ENCODE measurements around the gene NOL3.

NOL3 gene

DNA sequence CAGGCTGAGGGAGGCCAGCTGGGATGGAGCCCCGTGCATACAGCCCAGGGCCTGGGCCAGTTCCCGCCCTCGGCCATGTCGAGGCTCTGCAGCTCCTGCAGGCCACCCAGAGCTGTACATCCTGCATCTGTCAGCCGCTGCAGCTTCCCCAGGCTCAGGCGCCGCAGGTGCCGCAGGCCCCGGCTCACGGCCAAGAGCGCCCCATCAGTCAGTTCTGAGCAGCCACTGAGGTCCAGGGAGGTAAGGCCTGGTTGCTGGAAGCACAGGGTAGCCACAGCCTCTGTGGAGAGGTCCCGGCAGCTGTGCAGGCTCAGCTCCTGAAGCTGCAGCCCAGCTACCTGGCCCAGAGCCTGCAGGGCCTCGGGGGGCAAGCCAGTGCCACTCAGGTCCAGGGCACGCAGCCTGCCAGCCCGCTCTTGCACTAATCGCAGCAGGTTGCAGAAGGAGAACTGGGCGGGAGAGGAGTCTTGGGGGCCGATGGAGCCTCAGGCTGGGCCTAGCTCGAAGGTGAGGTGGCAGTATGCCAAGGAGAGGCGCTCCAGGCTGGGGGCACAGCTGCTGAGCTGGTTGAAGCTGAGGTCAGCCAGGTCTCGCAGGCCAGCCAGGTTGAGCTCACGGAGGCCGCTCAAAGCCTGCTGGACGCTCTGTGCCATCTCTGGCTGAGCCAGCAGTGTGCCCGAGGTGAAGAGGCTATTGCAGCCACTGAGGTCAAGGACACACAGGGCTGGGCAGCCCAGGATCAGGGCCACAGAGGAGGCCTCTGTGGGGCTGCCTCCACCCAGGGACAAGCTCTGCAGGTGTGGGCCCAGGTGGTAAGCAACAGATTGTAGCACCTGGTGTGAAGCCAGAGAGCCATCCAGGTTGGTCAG, 40.0 kb downstream of the NOL3 start:
- no peak overlapping the region for H3K9ac ChIP-seq
- no peaks in the 10 kb centered on the region for H3K4me1 ChIP-seq (ENCODE audit: low read depth, poor library complexity, severe bottlenecking)

DNA sequence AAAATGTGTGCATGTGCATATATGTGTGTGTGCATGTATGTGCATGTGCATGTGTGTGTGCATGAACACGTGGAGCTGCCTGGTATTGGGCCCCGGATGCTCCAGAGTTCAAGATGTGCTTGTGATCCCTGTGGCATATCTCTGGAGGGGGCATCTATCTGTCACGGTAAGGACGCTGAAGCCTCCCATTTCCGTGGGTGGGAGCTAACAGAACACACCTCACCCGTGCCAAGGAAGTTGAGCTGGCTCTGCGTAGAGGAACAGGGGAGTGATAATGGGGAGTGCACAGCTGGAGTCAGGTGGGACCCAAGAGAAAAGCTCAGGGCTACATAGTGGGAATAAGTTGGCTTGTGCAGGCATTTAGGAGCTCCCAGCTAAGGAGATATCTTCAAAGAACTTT, 41.3 kb downstream of the NOL3 start:
- Histone ChIP-seq H3K27ac (no peak overlapping the region), H3K4me3 (IDR thresholded peaks at IDR 0.05; ENCODE audit: insufficient read depth, low read depth, low read length) (no peak overlapping the region), H3K27me3 (ENCODE audit: insufficient read depth, low read depth) (no peaks in the 10 kb centered on the region), H3K4me2 (no peak overlapping the region), H3K36me3 (ENCODE audit: insufficient read depth) (no peaks in the 10 kb centered on the region), H2AFZ (ENCODE audit: low read depth) (no peak overlapping the region), H3K4me1 (ENCODE audit: low read depth, poor library complexity, severe bottlenecking) (no peaks in the 10 kb centered on the region), H3K79me2 (ENCODE audit: insufficient read depth, low read depth) (no peaks in the 10 kb centered on the region), H3K9ac (no peak overlapping the region), H4K20me1 (ENCODE audit: insufficient read depth) (no peaks in the 10 kb centered on the region)
- TF ChIP-seq, protein P1, sequence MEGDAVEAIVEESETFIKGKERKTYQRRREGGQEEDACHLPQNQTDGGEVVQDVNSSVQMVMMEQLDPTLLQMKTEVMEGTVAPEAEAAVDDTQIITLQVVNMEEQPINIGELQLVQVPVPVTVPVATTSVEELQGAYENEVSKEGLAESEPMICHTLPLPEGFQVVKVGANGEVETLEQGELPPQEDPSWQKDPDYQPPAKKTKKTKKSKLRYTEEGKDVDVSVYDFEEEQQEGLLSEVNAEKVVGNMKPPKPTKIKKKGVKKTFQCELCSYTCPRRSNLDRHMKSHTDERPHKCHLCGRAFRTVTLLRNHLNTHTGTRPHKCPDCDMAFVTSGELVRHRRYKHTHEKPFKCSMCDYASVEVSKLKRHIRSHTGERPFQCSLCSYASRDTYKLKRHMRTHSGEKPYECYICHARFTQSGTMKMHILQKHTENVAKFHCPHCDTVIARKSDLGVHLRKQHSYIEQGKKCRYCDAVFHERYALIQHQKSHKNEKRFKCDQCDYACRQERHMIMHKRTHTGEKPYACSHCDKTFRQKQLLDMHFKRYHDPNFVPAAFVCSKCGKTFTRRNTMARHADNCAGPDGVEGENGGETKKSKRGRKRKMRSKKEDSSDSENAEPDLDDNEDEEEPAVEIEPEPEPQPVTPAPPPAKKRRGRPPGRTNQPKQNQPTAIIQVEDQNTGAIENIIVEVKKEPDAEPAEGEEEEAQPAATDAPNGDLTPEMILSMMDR (conservative IDR thresholded peaks at IDR 0.05; ENCODE audit: low read depth, low read length) = no peak

More for the DNA sequence above, 40.0 kb downstream of the NOL3 start:
- no peak overlapping the region for H3K4me2 ChIP-seq
- no peaks in the 10 kb centered on the region for H3K36me3 ChIP-seq (ENCODE audit: insufficient read depth)
- no peaks in the 10 kb centered on the region for H3K79me2 ChIP-seq (ENCODE audit: insufficient read depth, low read depth)
- no peak overlapping the region for H3K27ac ChIP-seq
- H3K4me3 ChIP-seq (IDR thresholded peaks at IDR 0.05; ENCODE audit: insufficient read depth, low read depth, low read length) = no peak overlapping the region
- TF ChIP-seq, protein P1 (conservative IDR thresholded peaks at IDR 0.05; ENCODE audit: low read depth, low read length) = no peak
- no peak overlapping the region for H2AFZ ChIP-seq (ENCODE audit: low read depth)
- H4K20me1 ChIP-seq (ENCODE audit: insufficient read depth) = no peaks in the 10 kb centered on the region
- no peaks in the 10 kb centered on the region for H3K27me3 ChIP-seq (ENCODE audit: insufficient read depth, low read depth)

DNA sequence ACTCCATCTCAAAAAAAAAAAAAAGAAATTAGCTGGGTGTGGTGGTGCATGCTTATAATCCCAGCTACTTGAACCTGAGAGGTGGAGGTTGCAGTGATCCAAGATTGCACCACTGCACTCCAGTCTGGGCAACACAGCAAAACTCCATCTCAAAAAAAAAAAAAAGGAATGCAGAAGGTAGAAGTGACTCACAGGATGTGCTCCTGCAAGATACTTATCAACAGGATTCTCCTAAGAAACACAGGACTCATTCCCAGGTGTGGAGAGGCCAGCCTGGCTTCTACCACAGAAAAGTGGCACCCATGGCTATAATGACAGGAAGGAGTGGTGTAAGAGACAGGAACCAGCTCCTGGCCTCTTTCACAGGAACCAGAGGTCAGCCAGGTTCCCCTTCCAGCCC, 42.4 kb downstream of the NOL3 start:
- Histone ChIP-seq H3K4me3 (IDR thresholded peaks at IDR 0.05; ENCODE audit: insufficient read depth, low read depth, low read length) (no peak overlapping the region), H2AFZ (ENCODE audit: low read depth) (no peak overlapping the region), H3K9ac (no peak overlapping the region), H3K4me1 (ENCODE audit: low read depth, poor library complexity, severe bottlenecking) (no peaks in the 10 kb centered on the region), H3K79me2 (ENCODE audit: insufficient read depth, low read depth) (no peaks in the 10 kb centered on the region), H3K36me3 (ENCODE audit: insufficient read depth) (no peaks in the 10 kb centered on the region), H3K27me3 (ENCODE audit: insufficient read depth, low read depth) (no peaks in the 10 kb centered on the region), H4K20me1 (ENCODE audit: insufficient read depth) (no peaks in the 10 kb centered on the region), H3K27ac (no peak overlapping the region), H3K4me2 (no peak overlapping the region)
- TF ChIP-seq, protein P1 (conservative IDR thresholded peaks at IDR 0.05; ENCODE audit: low read depth, low read length) = no peak

DNA sequence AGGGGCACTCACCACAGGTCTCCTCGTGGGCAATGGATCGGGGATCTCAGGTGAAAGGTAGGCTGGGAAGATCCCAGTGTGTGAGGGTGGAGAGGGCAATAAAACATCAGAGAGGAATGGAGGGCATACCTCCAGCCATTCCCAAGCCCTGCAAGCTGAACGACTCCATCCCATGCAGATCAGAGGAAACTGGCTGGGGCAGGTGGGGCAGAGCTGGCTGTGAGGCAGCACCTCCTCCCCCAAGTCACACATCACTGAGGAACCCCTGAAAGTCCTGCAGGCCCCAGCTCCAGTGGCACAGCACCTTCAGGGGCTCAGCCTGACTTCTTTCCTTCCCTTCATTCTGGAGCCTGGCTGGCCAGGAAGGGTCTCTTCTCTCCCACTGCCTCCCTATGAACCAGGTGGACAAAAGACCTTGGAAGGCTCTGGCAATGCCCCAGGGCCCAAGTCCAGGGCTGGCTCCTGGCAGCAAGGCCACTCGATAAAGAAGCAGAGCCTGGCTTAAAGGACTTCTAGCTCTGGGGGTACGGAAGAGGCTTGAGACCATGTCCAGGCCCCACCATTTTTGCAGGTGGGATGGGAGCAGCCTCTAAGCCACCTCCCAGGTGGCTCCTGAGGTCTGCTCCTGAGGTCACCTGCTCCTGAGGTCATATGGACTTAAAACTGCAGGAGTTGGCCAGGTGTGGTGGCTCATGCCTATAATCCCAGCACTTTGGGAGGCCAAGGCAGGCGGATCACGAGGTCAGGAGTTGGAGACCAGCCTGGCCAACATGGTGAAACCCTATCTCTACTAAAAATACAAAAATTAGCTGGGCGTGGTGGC, 43.1 kb downstream of the NOL3 start:
- Histone ChIP-seq H3K4me1 (ENCODE audit: low read depth, poor library complexity, severe bottlenecking) (no peaks in the 10 kb centered on the region), H3K79me2 (ENCODE audit: insufficient read depth, low read depth) (no peaks in the 10 kb centered on the region), H3K27me3 (ENCODE audit: insufficient read depth, low read depth) (no peaks in the 10 kb centered on the region), H3K4me2 (no peak overlapping the region), H3K36me3 (ENCODE audit: insufficient read depth) (no peaks in the 10 kb centered on the region), H3K9ac (no peak overlapping the region), H2AFZ (ENCODE audit: low read depth) (no peak overlapping the region), H3K4me3 (IDR thresholded peaks at IDR 0.05; ENCODE audit: insufficient read depth, low read depth, low read length) (no peak overlapping the region), H3K27ac (no peak overlapping the region), H4K20me1 (ENCODE audit: insufficient read depth) (no peaks in the 10 kb centered on the region)
- TF ChIP-seq, protein P1 (conservative IDR thresholded peaks at IDR 0.05; ENCODE audit: low read depth, low read length) = no peak
